Progenitor cell of endocrine pancreas (in vitro differentiated cells): ENCODE results near the gene BRF1. TPM values are rescaled to one million over a fixed set of nuclear protein-coding genes. Genes with fewer than 3 reads are reported as not detected.
A peak's percentile ranks its signal among the peaks of the same experiment; 100 is the strongest.

Experiments
- DNase-seq: peaks from one replicate; pipeline ENCODE4 v3.0.0; 2021; ENCODE audit warnings: low spot score; ENCODE audit not compliant: unreplicated experiment
- H3K27ac Mint-ChIP-seq: 2 replicates; pipeline ENCODE4 v1.8.0; 2021; ENCODE audit warnings: mild to moderate bottlenecking, moderate library complexity, mixed read lengths
- H3K27me3 Mint-ChIP-seq: 2 replicates; pipeline ENCODE4 v1.8.0; 2021; ENCODE audit warnings: mixed read lengths
- H3K36me3 Mint-ChIP-seq: 2 replicates; pipeline ENCODE4 v1.8.0; 2022; ENCODE audit warnings: mixed read lengths; ENCODE audit not compliant: insufficient read depth
- H3K4me1 Mint-ChIP-seq: 2 replicates; pipeline ENCODE4 v1.8.0; 2021; ENCODE audit warnings: low read depth, mixed read lengths
- H3K4me3 Mint-ChIP-seq: 2 replicates; pipeline ENCODE4 v1.8.0; 2021; ENCODE audit warnings: low read depth, mild to moderate bottlenecking, moderate library complexity, mixed read lengths
- H3K9me3 Mint-ChIP-seq: 2 replicates; pipeline ENCODE4 v1.8.0; 2021; ENCODE audit warnings: low read depth, mixed read lengths
- total RNA-seq: library from RNA; stranded (reverse); gene quantifications from 2 replicates; pipeline ENCODE4 v1.2.1, GENCODE V29; 2021
- TF ChIP-seq, protein P1 (sequence below): fragments of 200-600 bp; sonication (generic); IDR thresholded peaks from one replicate; pipeline ENCODE4 v1.5.0; 2021; ENCODE audit warnings: antibody characterized with exemption, mild to moderate bottlenecking; ENCODE audit not compliant: unreplicated experiment

Gene BRF1
- total RNA-seq, 1 donor from 2014 or later, result 49.9 TPM

DNA sequence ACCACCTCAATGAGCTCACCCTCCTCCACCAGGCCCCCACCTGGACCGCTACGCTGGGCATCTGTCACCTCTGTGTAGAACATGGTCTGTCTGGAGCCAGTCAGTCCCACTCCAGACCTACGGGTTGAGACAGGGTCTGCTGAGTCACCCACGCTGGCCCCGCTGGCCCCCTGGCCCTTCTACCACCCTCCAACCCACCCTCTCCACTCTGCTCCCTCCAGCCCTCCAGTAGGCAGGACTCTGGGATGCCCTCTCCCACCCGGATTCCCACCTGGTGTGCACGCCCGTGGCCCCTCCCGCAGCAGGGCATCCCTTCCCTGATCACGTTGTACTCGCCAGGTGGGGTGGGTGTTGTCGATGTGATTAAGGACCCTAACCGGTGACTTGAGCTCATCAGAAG lies 127.7 kb downstream of the BRF1 start:
- H3K27ac Mint-ChIP-seq, result no peak overlapping the region
- H3K4me1 Mint-ChIP-seq, result peaks cover 1% of the 10 kb centered on the region
- no peak for DNase-seq
- H3K27me3 Mint-ChIP-seq, result peaks cover 13% of the 10 kb centered on the region
- TF ChIP-seq, protein P1, sequence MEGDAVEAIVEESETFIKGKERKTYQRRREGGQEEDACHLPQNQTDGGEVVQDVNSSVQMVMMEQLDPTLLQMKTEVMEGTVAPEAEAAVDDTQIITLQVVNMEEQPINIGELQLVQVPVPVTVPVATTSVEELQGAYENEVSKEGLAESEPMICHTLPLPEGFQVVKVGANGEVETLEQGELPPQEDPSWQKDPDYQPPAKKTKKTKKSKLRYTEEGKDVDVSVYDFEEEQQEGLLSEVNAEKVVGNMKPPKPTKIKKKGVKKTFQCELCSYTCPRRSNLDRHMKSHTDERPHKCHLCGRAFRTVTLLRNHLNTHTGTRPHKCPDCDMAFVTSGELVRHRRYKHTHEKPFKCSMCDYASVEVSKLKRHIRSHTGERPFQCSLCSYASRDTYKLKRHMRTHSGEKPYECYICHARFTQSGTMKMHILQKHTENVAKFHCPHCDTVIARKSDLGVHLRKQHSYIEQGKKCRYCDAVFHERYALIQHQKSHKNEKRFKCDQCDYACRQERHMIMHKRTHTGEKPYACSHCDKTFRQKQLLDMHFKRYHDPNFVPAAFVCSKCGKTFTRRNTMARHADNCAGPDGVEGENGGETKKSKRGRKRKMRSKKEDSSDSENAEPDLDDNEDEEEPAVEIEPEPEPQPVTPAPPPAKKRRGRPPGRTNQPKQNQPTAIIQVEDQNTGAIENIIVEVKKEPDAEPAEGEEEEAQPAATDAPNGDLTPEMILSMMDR, result no peak
- no peak overlapping the region for H3K4me3 Mint-ChIP-seq
- H3K9me3 Mint-ChIP-seq, result no peaks in the 10 kb centered on the region
- H3K36me3 Mint-ChIP-seq, result no peaks in the 10 kb centered on the region

DNA sequence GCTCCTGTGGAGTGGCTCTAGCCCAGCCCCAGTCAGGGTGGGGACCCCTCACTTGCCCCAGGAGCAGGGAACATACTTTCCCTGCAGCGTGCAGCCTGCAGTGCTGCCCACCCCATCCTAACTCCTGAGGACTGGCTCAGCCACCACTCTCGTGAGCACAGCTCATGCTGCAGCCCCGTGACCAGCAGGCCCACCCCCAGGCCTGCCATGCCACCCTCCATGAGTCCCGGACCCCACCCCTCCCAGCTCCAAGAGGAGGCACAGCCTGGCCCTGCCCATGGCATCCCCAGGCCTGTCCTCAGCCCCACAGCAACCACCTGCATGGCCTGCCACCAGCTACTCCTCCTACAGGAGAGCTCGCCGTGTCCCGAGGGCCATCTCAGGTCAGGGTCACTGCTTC lies 128.3 kb downstream of the BRF1 start:
- H3K27ac Mint-ChIP-seq, result no peak overlapping the region
- DNase-seq, result no peak
- no peak overlapping the region for H3K4me3 Mint-ChIP-seq
- H3K27me3 Mint-ChIP-seq, result peaks cover 13% of the 10 kb centered on the region
- H3K4me1 Mint-ChIP-seq, result peaks cover 1% of the 10 kb centered on the region
- H3K36me3 Mint-ChIP-seq, result no peaks in the 10 kb centered on the region
- TF ChIP-seq, protein P1, result no peak
- no peaks in the 10 kb centered on the region for H3K9me3 Mint-ChIP-seq

DNA sequence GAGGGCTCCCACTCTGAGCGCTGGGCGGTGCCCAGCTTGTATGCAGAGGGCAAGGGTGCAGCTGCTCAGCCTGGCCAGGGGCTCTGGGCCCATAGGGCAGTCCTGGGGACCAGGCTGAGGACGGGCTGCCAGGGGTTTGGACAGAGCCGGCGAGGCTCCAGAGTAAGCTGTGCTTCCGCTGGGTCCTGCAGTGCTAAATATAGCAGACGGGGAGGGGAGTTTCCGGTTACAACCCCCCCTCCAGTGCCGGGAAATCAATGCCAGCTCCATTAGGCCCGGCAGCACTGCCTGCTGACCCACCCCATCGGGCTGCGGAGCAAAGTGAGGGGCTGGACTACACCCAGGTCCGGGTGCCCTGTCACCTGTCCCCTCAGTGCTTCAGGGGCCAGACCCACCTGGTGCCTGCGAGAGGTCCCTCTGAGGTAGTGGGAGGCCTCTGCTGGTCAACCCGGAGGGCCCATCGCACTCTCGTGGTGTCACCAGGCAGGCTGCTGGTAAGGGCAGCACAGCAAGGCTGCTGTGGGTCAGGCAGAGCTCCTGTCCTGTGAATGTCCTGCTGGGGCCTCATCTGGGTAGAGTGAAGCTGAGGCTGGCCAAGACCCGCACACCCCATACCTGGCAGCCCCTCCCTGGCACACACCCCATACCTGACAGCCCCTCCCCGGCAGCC lies 129.7 kb downstream of the BRF1 start:
- DNase-seq, result no peak
- Mint-ChIP-seq H3K9me3 (no peaks in the 10 kb centered on the region), H3K27ac (no peak overlapping the region), H3K4me3 (no peak overlapping the region), H3K4me1 (peaks cover 1% of the 10 kb centered on the region), H3K27me3 (peaks cover 21% of the 10 kb centered on the region), H3K36me3 (no peaks in the 10 kb centered on the region)
- TF ChIP-seq, protein P1, result no peak

DNA sequence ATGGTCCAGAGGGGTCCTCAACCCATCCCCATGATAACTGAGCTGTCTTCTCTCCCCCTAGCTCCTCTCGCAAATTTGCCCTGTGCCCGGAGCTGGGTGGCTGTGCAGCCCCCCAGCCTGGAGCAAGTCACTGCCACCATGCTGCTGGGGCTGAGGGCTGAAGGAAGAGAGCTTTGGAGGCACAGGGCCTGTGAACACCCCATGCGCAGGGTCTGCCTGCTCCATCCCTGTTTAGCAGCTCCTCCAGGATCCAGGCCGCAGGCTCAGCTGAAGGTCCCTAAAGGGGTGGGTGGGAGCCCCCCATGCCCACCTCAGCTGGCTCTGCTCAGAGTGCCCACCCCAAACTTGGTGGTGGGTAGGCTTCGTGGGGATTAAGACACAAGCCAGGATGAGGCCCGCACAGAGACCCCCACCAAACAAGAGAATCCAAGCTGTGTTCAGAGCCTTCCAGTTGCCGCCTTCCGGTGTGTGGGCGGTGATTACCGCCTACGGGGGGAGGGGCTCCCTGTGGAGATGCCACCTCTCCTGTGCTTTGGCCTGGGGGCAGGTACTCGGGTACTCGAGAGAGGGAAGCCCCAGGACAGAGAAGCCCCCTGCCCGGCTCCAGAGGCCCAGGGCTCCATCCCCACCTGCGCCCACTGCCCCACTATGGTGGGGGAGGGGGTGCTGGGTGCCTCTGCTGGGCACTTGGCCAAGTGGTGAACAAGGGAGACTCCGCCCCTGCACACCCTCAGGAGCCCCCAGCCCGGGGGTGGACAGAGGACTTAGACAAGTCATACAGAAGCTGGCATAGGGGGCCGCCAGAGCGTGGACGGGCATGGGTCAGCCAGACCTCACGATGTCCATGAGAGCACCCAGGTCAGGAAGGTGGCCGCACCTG lies 130.8 kb downstream of the BRF1 start:
- no peak for DNase-seq
- H3K27me3 Mint-ChIP-seq, result peaks cover 29% of the 10 kb centered on the region
- H3K36me3 Mint-ChIP-seq, result no peaks in the 10 kb centered on the region
- peaks cover 1% of the 10 kb centered on the region for H3K4me1 Mint-ChIP-seq
- TF ChIP-seq, protein P1, result no peak
- no peak overlapping the region for H3K27ac Mint-ChIP-seq
- H3K4me3 Mint-ChIP-seq, result peak overlapping the region; percentile 71
- no peaks in the 10 kb centered on the region for H3K9me3 Mint-ChIP-seq

DNA sequence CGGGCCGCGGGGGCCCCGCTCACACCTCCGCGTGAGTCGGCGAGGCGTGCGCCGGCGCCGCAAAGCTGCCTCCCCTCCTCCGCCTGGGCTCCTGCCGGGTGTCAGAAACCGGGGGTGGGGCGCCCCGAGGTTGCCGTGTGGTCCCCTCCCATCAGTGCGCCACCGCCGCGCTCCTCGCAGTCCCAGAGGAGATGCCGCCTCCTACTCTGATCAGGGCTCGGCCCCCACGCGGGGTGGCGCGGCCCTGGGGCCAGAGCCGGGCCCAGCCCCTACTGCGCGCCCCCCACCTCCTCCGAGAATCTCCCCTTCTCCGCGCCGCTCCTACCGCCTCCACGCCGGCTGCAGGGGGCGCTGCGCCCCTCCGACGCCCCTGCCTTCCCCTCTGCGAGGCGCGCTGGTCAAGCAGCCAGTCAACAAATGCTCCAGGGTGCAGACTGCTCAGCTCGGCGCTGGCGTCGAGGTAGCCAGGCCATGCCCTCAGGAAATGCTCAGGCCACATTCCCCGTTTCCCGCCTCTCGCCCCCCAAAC lies 131.8 kb downstream of the BRF1 start:
- Mint-ChIP-seq H3K9me3 (no peaks in the 10 kb centered on the region), H3K4me1 (peaks cover 1% of the 10 kb centered on the region), H3K27ac (no peak overlapping the region), H3K4me3 (peak overlapping the region; percentile 55), H3K36me3 (no peaks in the 10 kb centered on the region), H3K27me3 (peaks cover 33% of the 10 kb centered on the region)
- no peak for DNase-seq
- TF ChIP-seq, protein P1, result peak; percentile 63
